BJ (cell line): ENCODE measurements around the gene IKBKG. TPM values are rescaled to one million over a fixed set of nuclear protein-coding genes. Genes with fewer than 3 reads are reported as not detected.

Source experiments
- CTCF ChIA-PET: fragments of 350-600 bp; formaldehyde crosslinking; extraction: SDS; loops from one replicate; lab custom pipeline; 2021; ENCODE audit warnings: antibody characterized with exemption, inconsistent platforms; lab: Yijun Ruan, JAX
- POLR2A ChIA-PET: fragments of 300-600 bp; sonication (Branson Sonifier 250); formaldehyde crosslinking; extraction: SDS; loops from one replicate; lab custom pipeline; 2021; ENCODE audit warnings: antibody characterized with exemption; lab: Charles Lee
- DNase-seq: peaks from one replicate; pipeline ENCODE4 v3.0.0-alpha.2; 2011; ENCODE audit warnings: low read depth
- H3K27me3 ChIP-seq: 2 replicates; pipeline ENCODE4 v1.6.0; 2011; ENCODE audit warnings: low read length; ENCODE audit not compliant: control insufficient read depth, insufficient read depth
- H3K36me3 ChIP-seq: 2 replicates; pipeline ENCODE4 v1.5.1; 2011; ENCODE audit warnings: low read length; ENCODE audit not compliant: control insufficient read depth, insufficient read depth
- H3K4me3 ChIP-seq: 2 replicates; pipeline ENCODE4 v1.5.1; 2011; ENCODE audit warnings: low read depth, mild to moderate bottlenecking, control low read depth, low read length
- CTCF ChIP-seq: IDR thresholded peaks from 2 replicates; pipeline ENCODE4 v1.5.1; 2011; ENCODE audit warnings: low read depth, mild to moderate bottlenecking, control low read depth, inconsistent platforms, low read length, moderate library complexity; ENCODE audit not compliant: insufficient read depth
- polyA plus RNA-seq: library from polyadenylated mRNA; depleted of rRNA; stranded (reverse); fragments of >200 nt; gene quantifications from 2 replicates; pipeline ENCODE4 v1.2.3, GENCODE V29; 2011

Gene IKBKG
- polyA plus RNA-seq, 1 experiment = 38.8 TPM

- H3K4me3 ChIP-seq = no peak overlapping the region
- H3K27me3 ChIP-seq = peaks cover 18% of the 10 kb centered on the region
- TF ChIP-seq CTCF = no peak
- ChIA-PET POLR2A (interaction anchor here (0.6 kb wide), 1 partner anchor 14 kb away, joined by 6 read pairs; no protein-coding TSS in a partner anchor), CTCF (interaction anchor here (0.9 kb wide), 1 partner anchor 154 kb away, joined by 3 read pairs; no protein-coding TSS in a partner anchor)
- no peak for DNase-seq
- H3K36me3 ChIP-seq = no peaks in the 10 kb centered on the region
These were observed 48.3 kb downstream of the IKBKG start for GRCh38 chrX:154595559-154596249.

GRCh38 chrX:154596290-154596929, 49.0 kb downstream of the IKBKG start:
- CTCF ChIA-PET = interaction anchor here (0.9 kb wide), 1 partner anchor 153 kb away, joined by 3 read pairs; no protein-coding TSS in a partner anchor
- no peak overlapping the region for H3K4me3 ChIP-seq
- DNase-seq = peak; percentile 61
- H3K27me3 ChIP-seq = peaks cover 18% of the 10 kb centered on the region
- no peak for TF ChIP-seq CTCF
- H3K36me3 ChIP-seq = no peaks in the 10 kb centered on the region
- POLR2A ChIA-PET = interaction anchor here (0.6 kb wide), 1 partner anchor 13 kb away, joined by 6 read pairs; no protein-coding TSS in a partner anchor

GRCh38 chrX:154597221-154597620, 49.8 kb downstream of the IKBKG start:
- no peak for TF ChIP-seq CTCF
- Histone ChIP-seq H3K36me3 (no peaks in the 10 kb centered on the region), H3K27me3 (peaks cover 15% of the 10 kb centered on the region), H3K4me3 (no peak overlapping the region)
- ChIA-PET POLR2A (no interaction called here), CTCF (no interaction called here)
- DNase-seq = no peak

GRCh38 chrX:154598656-154599055, 51.2 kb downstream of the IKBKG start:
- H3K4me3 ChIP-seq = no peak overlapping the region
- H3K27me3 ChIP-seq = peaks cover 12% of the 10 kb centered on the region
- no peak for DNase-seq
- CTCF ChIA-PET = interaction anchor here (1.2 kb wide), 1 partner anchor 150 kb away, joined by 4 read pairs; no protein-coding TSS in a partner anchor
- TF ChIP-seq CTCF = no peak
- POLR2A ChIA-PET = no interaction called here
- H3K36me3 ChIP-seq = no peaks in the 10 kb centered on the region

- ChIA-PET POLR2A (no interaction called here), CTCF (interaction anchor here (1.0 to 1.1 kb wide), 2 partner anchors 13 to 149 kb away, joined by 3 to 5 read pairs; no protein-coding TSS in a partner anchor)
- Histone ChIP-seq H3K27me3 (peaks cover 5% of the 10 kb centered on the region; the same call in 1 of the 2 replicates), H3K4me3 (no peak overlapping the region), H3K36me3 (no peaks in the 10 kb centered on the region)
- no peak for DNase-seq
- TF ChIP-seq CTCF = no peak
These were observed 52.1 kb downstream of the IKBKG start for GRCh38 chrX:154599531-154599930.
